ENCODE results near the gene IFIT3. TPM values are rescaled to one million over a fixed set of nuclear protein-coding genes. Genes with fewer than 3 reads are reported as not detected.
A peak's percentile ranks its signal among the peaks of the same experiment; 100 is the strongest.
"Not testable (repeated sequence)": the region's sequence is repeated elsewhere in the genome, so short reads cannot be mapped to it uniquely, and the experiment has no call there.

IFIT3 gene
- polyA plus RNA-seq, 2 of the 4 experiments (the other 2 are of a cell fraction) = 1.5 to 2.1 TPM

- FAIRE-seq = no peak
- ChIA-PET POLR2A (no interaction called here), CTCF (interaction anchor here (2.0 kb wide), 1 partner anchor 85 kb away, joined by 12 read pairs; no protein-coding TSS in a partner anchor)
- Histone ChIP-seq H3K4me2 (peak overlapping the region; percentile 68), H3K4me3 (no peak overlapping the region), H3K4me1 (peaks cover 53% of the 10 kb centered on the region), H3K9me3 (no peaks in the 10 kb centered on the region), H3K27ac (peak overlapping the region; percentile 79 to 80)
- 18% methylated on average over 4 of the region's 4 CpGs for WGBS (ENCODE audit: missing lambda C conversion rate)
- TF ChIP-seq KDM1A (IDR thresholded peaks at IDR 0.05; ENCODE audit: low read depth) (no peak), CBX8 (IDR thresholded peaks at IDR 0.05) (no peak), HDAC2 (IDR thresholded peaks at IDR 0.05) (no peak), RARB (CRISPR knock-in tag; IDR thresholded peaks at IDR 0.05) (no peak), JUNB (IDR thresholded peaks at IDR 0.05) (no peak), TP53 (CRISPR knock-in tag; IDR thresholded peaks at IDR 0.05) (no peak), POLR2A (IDR thresholded peaks at IDR 0.05; ENCODE audit: low read length) (no peak), FOXS1 (CRISPR knock-in tag; IDR thresholded peaks at IDR 0.05) (no peak), MYC (IDR thresholded peaks at IDR 0.05; ENCODE audit: borderline replicate concordance, low read length) (no peak), RNF2 (IDR thresholded peaks at IDR 0.05; ENCODE audit: borderline replicate concordance, low read depth) (no peak), MAFK (IDR thresholded peaks at IDR 0.05; ENCODE audit: partially characterized antibody) (no peak), HES2 (IDR thresholded peaks at IDR 0.05) (no peak), BCL3 (IDR thresholded peaks at IDR 0.05) (no peak), EP300 (IDR thresholded peaks at IDR 0.05) (no peak), CTCF (IDR thresholded peaks at IDR 0.05) (no peak)
- TF ChIP-seq, protein P1, sequence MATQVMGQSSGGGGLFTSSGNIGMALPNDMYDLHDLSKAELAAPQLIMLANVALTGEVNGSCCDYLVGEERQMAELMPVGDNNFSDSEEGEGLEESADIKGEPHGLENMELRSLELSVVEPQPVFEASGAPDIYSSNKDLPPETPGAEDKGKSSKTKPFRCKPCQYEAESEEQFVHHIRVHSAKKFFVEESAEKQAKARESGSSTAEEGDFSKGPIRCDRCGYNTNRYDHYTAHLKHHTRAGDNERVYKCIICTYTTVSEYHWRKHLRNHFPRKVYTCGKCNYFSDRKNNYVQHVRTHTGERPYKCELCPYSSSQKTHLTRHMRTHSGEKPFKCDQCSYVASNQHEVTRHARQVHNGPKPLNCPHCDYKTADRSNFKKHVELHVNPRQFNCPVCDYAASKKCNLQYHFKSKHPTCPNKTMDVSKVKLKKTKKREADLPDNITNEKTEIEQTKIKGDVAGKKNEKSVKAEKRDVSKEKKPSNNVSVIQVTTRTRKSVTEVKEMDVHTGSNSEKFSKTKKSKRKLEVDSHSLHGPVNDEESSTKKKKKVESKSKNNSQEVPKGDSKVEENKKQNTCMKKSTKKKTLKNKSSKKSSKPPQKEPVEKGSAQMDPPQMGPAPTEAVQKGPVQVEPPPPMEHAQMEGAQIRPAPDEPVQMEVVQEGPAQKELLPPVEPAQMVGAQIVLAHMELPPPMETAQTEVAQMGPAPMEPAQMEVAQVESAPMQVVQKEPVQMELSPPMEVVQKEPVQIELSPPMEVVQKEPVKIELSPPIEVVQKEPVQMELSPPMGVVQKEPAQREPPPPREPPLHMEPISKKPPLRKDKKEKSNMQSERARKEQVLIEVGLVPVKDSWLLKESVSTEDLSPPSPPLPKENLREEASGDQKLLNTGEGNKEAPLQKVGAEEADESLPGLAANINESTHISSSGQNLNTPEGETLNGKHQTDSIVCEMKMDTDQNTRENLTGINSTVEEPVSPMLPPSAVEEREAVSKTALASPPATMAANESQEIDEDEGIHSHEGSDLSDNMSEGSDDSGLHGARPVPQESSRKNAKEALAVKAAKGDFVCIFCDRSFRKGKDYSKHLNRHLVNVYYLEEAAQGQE (IDR thresholded peaks at IDR 0.05) = no peak
- peak; percentile 88 to 91 for ATAC-seq
- DNase-seq (ENCODE audit: low read depth in 1 of 2, low spot score in 1 of 2) = peak; percentile 50 to 64
These were observed 43.8 kb upstream of the IFIT3 start for GRCh38 chr10:89283936-89284475.

- peak overlapping the region; percentile 68 for H3K4me2 ChIP-seq
- CTCF ChIA-PET = interaction anchor here (2.0 kb wide), 1 partner anchor 84 kb away, joined by 12 read pairs; no protein-coding TSS in a partner anchor
- WGBS (ENCODE audit: missing lambda C conversion rate) = 93% methylated on average over 6 of the region's 6 CpGs
These were observed 43.1 kb upstream of the IFIT3 start for GRCh38 chr10:89284711-89285110.

GRCh38 chr10:89285303-89285702 is 42.5 kb upstream of the IFIT3 start:
- CTCF ChIA-PET; FAIRE-seq; H3K4me3 ChIP-seq; ATAC-seq; POLR2A ChIA-PET; DNase-seq (ENCODE audit: low read depth in 1 of 2, low spot score in 1 of 2); H3K9me3 ChIP-seq: not testable (repeated sequence)
- H3K27ac ChIP-seq = peak overlapping the region; percentile 49 to 80; a peak in 4 of 6 replicates
- 37% methylated on average over 4 of the region's 4 CpGs for WGBS (ENCODE audit: missing lambda C conversion rate)
- peaks cover 43% of the 10 kb centered on the region for H3K4me1 ChIP-seq
- peak overlapping the region; percentile 68 for H3K4me2 ChIP-seq

More at GRCh38 chr10:89284711-89285110, 43.1 kb upstream of the IFIT3 start:
- ATAC-seq; H3K9me3 ChIP-seq; DNase-seq (ENCODE audit: low read depth in 1 of 2, low spot score in 1 of 2); FAIRE-seq; H3K4me3 ChIP-seq; POLR2A ChIA-PET: not testable (repeated sequence)
- peak overlapping the region; percentile 79 to 80 for H3K27ac ChIP-seq
- peaks cover 46% of the 10 kb centered on the region for H3K4me1 ChIP-seq

All from A549 (cell line).